ENCODE data around the gene CAST. TPM values are rescaled to one million over a fixed set of nuclear protein-coding genes. Genes with fewer than 3 reads are reported as not detected.

The CAST gene
- total RNA-seq, 2 experiments from 2014 or later = 40.5 to 90.1 TPM

DNA sequence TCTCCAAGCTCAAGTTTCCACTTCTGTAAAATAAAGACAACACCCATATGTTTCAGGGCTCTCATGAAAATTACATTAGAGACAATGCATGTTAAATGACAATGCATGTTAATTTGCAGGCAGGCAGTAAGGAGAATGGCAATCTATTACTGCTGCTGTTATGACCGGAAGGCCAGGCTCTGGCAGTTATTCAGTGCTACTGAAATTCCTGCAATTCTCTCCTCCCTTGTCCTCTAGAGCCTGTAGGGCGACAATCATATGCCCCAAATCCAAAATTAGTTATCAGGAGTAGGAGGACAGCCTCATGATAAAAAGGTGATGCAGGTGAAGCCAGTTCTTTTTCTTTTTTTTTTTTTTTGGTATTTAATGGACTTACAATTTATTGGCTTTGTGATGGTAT lies 42.2 kb upstream of the CAST start:
- Histone ChIP-seq H3K27ac (ENCODE audit: low read depth, low read length, poor library complexity, severe bottlenecking) (no peak overlapping the region), H3K4me2 (ENCODE audit: low read length) (no peak overlapping the region), H3K4me3 (ENCODE audit: low read depth, low read length, poor library complexity, severe bottlenecking) (no peak overlapping the region), H4K20me1 (ENCODE audit: insufficient read depth, low read length) (no peaks in the 10 kb centered on the region), H2AFZ (ENCODE audit: low read length) (no peak overlapping the region), H3K9me3 (ENCODE audit: low read length) (no peaks in the 10 kb centered on the region), H3K9me2 (ENCODE audit: insufficient read depth, low read length) (no peaks in the 10 kb centered on the region), H3K4me1 (ENCODE audit: insufficient read depth, low read length, poor library complexity, severe bottlenecking) (no peaks in the 10 kb centered on the region), H3K36me3 (ENCODE audit: insufficient read depth, low read length) (no peaks in the 10 kb centered on the region), H3K79me2 (ENCODE audit: insufficient read depth, low read depth, low read length) (no peaks in the 10 kb centered on the region)
- CTCF ChIA-PET (ENCODE audit: unreplicated experiment) = no interaction called here
- no peak for TF ChIP-seq EZH2phosphoT487 (IDR thresholded peaks at IDR 0.05; ENCODE audit: borderline replicate concordance, low read depth, low read length)
- TF ChIP-seq, protein P1, sequence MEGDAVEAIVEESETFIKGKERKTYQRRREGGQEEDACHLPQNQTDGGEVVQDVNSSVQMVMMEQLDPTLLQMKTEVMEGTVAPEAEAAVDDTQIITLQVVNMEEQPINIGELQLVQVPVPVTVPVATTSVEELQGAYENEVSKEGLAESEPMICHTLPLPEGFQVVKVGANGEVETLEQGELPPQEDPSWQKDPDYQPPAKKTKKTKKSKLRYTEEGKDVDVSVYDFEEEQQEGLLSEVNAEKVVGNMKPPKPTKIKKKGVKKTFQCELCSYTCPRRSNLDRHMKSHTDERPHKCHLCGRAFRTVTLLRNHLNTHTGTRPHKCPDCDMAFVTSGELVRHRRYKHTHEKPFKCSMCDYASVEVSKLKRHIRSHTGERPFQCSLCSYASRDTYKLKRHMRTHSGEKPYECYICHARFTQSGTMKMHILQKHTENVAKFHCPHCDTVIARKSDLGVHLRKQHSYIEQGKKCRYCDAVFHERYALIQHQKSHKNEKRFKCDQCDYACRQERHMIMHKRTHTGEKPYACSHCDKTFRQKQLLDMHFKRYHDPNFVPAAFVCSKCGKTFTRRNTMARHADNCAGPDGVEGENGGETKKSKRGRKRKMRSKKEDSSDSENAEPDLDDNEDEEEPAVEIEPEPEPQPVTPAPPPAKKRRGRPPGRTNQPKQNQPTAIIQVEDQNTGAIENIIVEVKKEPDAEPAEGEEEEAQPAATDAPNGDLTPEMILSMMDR (conservative IDR thresholded peaks at IDR 0.05; ENCODE audit: low read length) = no peak
- DNase-seq (ENCODE audit: low spot score) = no peak
- no TSS peak for BruUV-seq (replicated peaks)
- POLR2A ChIA-PET = no interaction called here
- intact Hi-C loops (cut with micrococcal nuclease; ENCODE audit: unreplicated experiment) = loop anchor here (10.0 kb wide), 1 partner anchor 395 kb away; no protein-coding TSS in a partner anchor

- no peaks in the 10 kb centered on the region for H3K4me1 ChIP-seq (ENCODE audit: insufficient read depth, low read length, poor library complexity, severe bottlenecking)
- H2AFZ ChIP-seq (ENCODE audit: low read length) = no peak overlapping the region
- H3K4me2 ChIP-seq (ENCODE audit: low read length) = no peak overlapping the region
- intact Hi-C loops (cut with micrococcal nuclease; ENCODE audit: unreplicated experiment) = no loop called here
- H3K79me2 ChIP-seq (ENCODE audit: insufficient read depth, low read depth, low read length) = no peaks in the 10 kb centered on the region
- H3K4me3 ChIP-seq (ENCODE audit: low read depth, low read length, poor library complexity, severe bottlenecking) = no peak overlapping the region
- no peaks in the 10 kb centered on the region for H4K20me1 ChIP-seq (ENCODE audit: insufficient read depth, low read length)
- no peaks in the 10 kb centered on the region for H3K36me3 ChIP-seq (ENCODE audit: insufficient read depth, low read length)
- TF ChIP-seq, protein P1 (conservative IDR thresholded peaks at IDR 0.05; ENCODE audit: low read length) = no peak
- TF ChIP-seq EZH2phosphoT487 (IDR thresholded peaks at IDR 0.05; ENCODE audit: borderline replicate concordance, low read depth, low read length) = no peak
- no peak for DNase-seq (ENCODE audit: low spot score)
- ChIA-PET POLR2A (interaction anchor here (1.1 kb wide), 1 partner anchor 60 kb away, joined by 3 read pairs; no protein-coding TSS in a partner anchor), CTCF (ENCODE audit: unreplicated experiment) (no interaction called here)
- no TSS peak for BruUV-seq (replicated peaks)
- H3K27ac ChIP-seq (ENCODE audit: low read depth, low read length, poor library complexity, severe bottlenecking) = no peak overlapping the region
- no peaks in the 10 kb centered on the region for H3K9me2 ChIP-seq (ENCODE audit: insufficient read depth, low read length)
- H3K9me3 ChIP-seq (ENCODE audit: low read length) = no peaks in the 10 kb centered on the region
Observed at GRCh38 chr5:96624596-96624995, 37.6 kb upstream of the CAST start.

- TF ChIP-seq, protein P1 (conservative IDR thresholded peaks at IDR 0.05; ENCODE audit: low read length) = no peak
- TF ChIP-seq EZH2phosphoT487 (IDR thresholded peaks at IDR 0.05; ENCODE audit: borderline replicate concordance, low read depth, low read length) = no peak
- intact Hi-C loops (cut with micrococcal nuclease; ENCODE audit: unreplicated experiment) = no loop called here
- no peaks in the 10 kb centered on the region for H3K4me1 ChIP-seq (ENCODE audit: insufficient read depth, low read length, poor library complexity, severe bottlenecking)
- ChIA-PET CTCF (ENCODE audit: unreplicated experiment) (interaction anchor here (0.5 kb wide), 1 partner anchor 30 kb away, joined by 3 read pairs; no protein-coding TSS in a partner anchor), POLR2A (interaction anchor here (1.0 to 1.1 kb wide), 2 partner anchors 9 to 60 kb away, joined by 3 to 4 read pairs; no protein-coding TSS in a partner anchor)
- H3K27ac ChIP-seq (ENCODE audit: low read depth, low read length, poor library complexity, severe bottlenecking) = no peak overlapping the region
- no TSS peak for BruUV-seq (replicated peaks)
- H2AFZ ChIP-seq (ENCODE audit: low read length) = no peak overlapping the region
- H3K79me2 ChIP-seq (ENCODE audit: insufficient read depth, low read depth, low read length) = no peaks in the 10 kb centered on the region
- no peak overlapping the region for H3K4me3 ChIP-seq (ENCODE audit: low read depth, low read length, poor library complexity, severe bottlenecking)
- no peak for DNase-seq (ENCODE audit: low spot score)
- H3K9me3 ChIP-seq (ENCODE audit: low read length) = no peaks in the 10 kb centered on the region
- no peak overlapping the region for H3K4me2 ChIP-seq (ENCODE audit: low read length)
- H3K36me3 ChIP-seq (ENCODE audit: insufficient read depth, low read length) = no peaks in the 10 kb centered on the region
- no peaks in the 10 kb centered on the region for H3K9me2 ChIP-seq (ENCODE audit: insufficient read depth, low read length)
- H4K20me1 ChIP-seq (ENCODE audit: insufficient read depth, low read length) = no peaks in the 10 kb centered on the region
Observed at GRCh38 chr5:96625365-96625764, 36.8 kb upstream of the CAST start.

All from OCI-LY7 (cell line).